ENCODE results near the gene LYPD5.

Gene LYPD5

GRCh38 chr19:43781630-43782310 is 20.5 kb downstream of the LYPD5 start:
- H3K4me3 Mint-ChIP-seq = no peak overlapping the region
- H3K27ac Mint-ChIP-seq = no peak overlapping the region
- peaks cover 57% of the 10 kb centered on the region for H3K4me1 Mint-ChIP-seq
- H3K36me3 Mint-ChIP-seq (ENCODE audit: low read depth) = no peaks in the 10 kb centered on the region
- no peak for DNase-seq
- TF ChIP-seq, protein P1, sequence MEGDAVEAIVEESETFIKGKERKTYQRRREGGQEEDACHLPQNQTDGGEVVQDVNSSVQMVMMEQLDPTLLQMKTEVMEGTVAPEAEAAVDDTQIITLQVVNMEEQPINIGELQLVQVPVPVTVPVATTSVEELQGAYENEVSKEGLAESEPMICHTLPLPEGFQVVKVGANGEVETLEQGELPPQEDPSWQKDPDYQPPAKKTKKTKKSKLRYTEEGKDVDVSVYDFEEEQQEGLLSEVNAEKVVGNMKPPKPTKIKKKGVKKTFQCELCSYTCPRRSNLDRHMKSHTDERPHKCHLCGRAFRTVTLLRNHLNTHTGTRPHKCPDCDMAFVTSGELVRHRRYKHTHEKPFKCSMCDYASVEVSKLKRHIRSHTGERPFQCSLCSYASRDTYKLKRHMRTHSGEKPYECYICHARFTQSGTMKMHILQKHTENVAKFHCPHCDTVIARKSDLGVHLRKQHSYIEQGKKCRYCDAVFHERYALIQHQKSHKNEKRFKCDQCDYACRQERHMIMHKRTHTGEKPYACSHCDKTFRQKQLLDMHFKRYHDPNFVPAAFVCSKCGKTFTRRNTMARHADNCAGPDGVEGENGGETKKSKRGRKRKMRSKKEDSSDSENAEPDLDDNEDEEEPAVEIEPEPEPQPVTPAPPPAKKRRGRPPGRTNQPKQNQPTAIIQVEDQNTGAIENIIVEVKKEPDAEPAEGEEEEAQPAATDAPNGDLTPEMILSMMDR (IDR thresholded peaks at IDR 0.05) = no peak
- no peaks in the 10 kb centered on the region for H3K9me3 Mint-ChIP-seq
- peaks cover 48% of the 10 kb centered on the region for H3K27me3 Mint-ChIP-seq (ENCODE audit: low read depth, poor library complexity)

DNA sequence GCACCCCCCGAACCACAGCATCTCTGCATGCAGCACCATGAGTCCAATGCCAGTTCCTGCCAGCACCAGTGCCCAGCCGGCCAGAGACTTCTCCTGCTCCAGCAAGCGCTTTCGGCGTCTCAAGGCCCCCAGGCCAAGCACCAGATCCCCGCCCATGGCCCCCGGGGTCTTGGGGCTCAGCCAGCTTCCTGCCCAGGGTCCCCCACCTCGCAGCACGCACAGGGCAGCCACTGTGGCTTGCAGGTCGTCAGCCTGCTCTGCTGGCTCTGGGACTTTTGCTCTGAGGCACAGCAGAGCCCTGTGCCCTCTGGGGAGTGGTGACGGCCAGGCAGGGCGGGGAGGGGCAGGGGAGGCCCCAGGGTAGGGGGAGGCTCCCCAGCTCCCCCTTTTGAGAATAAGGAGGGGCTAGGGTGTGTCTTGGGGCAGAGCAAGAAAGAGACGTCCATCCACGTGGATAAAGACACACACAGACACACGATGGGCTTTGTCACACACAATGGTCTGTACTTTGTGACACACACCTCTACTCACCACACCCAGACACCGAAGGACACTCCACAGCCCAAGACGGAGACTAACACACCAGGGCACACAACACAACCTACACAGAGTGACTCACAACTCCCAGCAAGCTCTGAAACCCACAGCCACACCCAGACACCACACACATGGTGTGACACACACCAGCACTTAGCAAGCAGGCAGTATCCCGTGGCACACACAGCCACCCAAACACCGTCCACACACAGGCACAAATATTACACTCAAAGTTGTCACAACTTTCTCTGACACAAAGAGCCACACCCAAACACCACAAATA is 21.3 kb downstream of the LYPD5 start, which contains the start of gene KCNN4:
Gene KCNN4 (minus strand): TSS at position 268 of the 820 bp plus-strand sequence. CDS start 112 bp downstream, at position 156.
- H3K4me1 Mint-ChIP-seq = peaks cover 63% of the 10 kb centered on the region
- TF ChIP-seq, protein P1 (IDR thresholded peaks at IDR 0.05) = no peak
- no peak for DNase-seq
- no peaks in the 10 kb centered on the region for H3K36me3 Mint-ChIP-seq (ENCODE audit: low read depth)
- H3K9me3 Mint-ChIP-seq = no peaks in the 10 kb centered on the region
- H3K27ac Mint-ChIP-seq = no peak within 1 kb of the TSS
- no peak within 1 kb of the TSS for H3K4me3 Mint-ChIP-seq
- H3K27me3 Mint-ChIP-seq (ENCODE audit: low read depth, poor library complexity) = peaks cover 49% of the 10 kb centered on the region

- Mint-ChIP-seq H3K4me1 (peaks cover 70% of the 10 kb centered on the region), H3K4me3 (no peak overlapping the region)
- DNase-seq = no peak
These were observed 22.4 kb downstream of the LYPD5 start for GRCh38 chr19:43779820-43780219.

GRCh38 chr19:43779147-43779819 is 23.0 kb downstream of the LYPD5 start:
- peaks cover 72% of the 10 kb centered on the region for H3K4me1 Mint-ChIP-seq

More at GRCh38 chr19:43779820-43780219, 22.4 kb downstream of the LYPD5 start:
- peaks cover 60% of the 10 kb centered on the region for H3K27me3 Mint-ChIP-seq (ENCODE audit: low read depth, poor library complexity)
- TF ChIP-seq, protein P1 (IDR thresholded peaks at IDR 0.05) = no peak
- H3K9me3 Mint-ChIP-seq = no peaks in the 10 kb centered on the region
- peak overlapping the region; percentile 12 for H3K27ac Mint-ChIP-seq
- no peaks in the 10 kb centered on the region for H3K36me3 Mint-ChIP-seq (ENCODE audit: low read depth)

GRCh38 chr19:43778651-43779050 is 23.6 kb downstream of the LYPD5 start:
- Mint-ChIP-seq H3K9me3 (no peaks in the 10 kb centered on the region), H3K4me1 (peaks cover 69% of the 10 kb centered on the region), H3K4me3 (no peak overlapping the region), H3K36me3 (ENCODE audit: low read depth) (no peaks in the 10 kb centered on the region), H3K27ac (no peak overlapping the region), H3K27me3 (ENCODE audit: low read depth, poor library complexity) (peaks cover 65% of the 10 kb centered on the region)
- TF ChIP-seq, protein P1 (IDR thresholded peaks at IDR 0.05) = no peak
- DNase-seq = no peak

More at GRCh38 chr19:43779147-43779819, 23.0 kb downstream of the LYPD5 start:
- H3K9me3 Mint-ChIP-seq = no peaks in the 10 kb centered on the region
- DNase-seq = no peak
- H3K36me3 Mint-ChIP-seq (ENCODE audit: low read depth) = no peaks in the 10 kb centered on the region
- TF ChIP-seq, protein P1 (IDR thresholded peaks at IDR 0.05) = no peak
- peak overlapping the region; percentile 12 for H3K27ac Mint-ChIP-seq
- H3K27me3 Mint-ChIP-seq (ENCODE audit: low read depth, poor library complexity) = peaks cover 64% of the 10 kb centered on the region
- H3K4me3 Mint-ChIP-seq = no peak overlapping the region
